GM13976 (cell line): ENCODE data around the gene ASB4.

ENCODE experiments used
- DNase-seq: peaks from one replicate; pipeline ENCODE4 v3.0.0; 2012; ENCODE audit warnings: low spot score
- in situ Hi-C: fragments of 300-500 bp; cut with MboI; formaldehyde crosslinking; loops from one replicate; pipeline ENCODE4 v1.12.0; 2022; ENCODE audit warnings: low sequenced_read_pairs, mixed read lengths, inconsistent platforms; ENCODE audit not compliant: unreplicated experiment
- TF ChIP-seq, protein P1 (sequence below): IDR thresholded peaks from 2 replicates; pipeline ENCODE4 v1.5.1; 2012; ENCODE audit warnings: borderline replicate concordance, mild to moderate bottlenecking; ENCODE audit not compliant: insufficient read depth; ENCODE audit errors: extremely low read depth, missing control alignments, control extremely low read depth

The ASB4 gene

GRCh38 chr7:95525503-95525902 lies 39.8 kb downstream of the ASB4 start:
- DNase-seq: no peak
- in situ Hi-C loops: no loop called here
- TF ChIP-seq, protein P1, sequence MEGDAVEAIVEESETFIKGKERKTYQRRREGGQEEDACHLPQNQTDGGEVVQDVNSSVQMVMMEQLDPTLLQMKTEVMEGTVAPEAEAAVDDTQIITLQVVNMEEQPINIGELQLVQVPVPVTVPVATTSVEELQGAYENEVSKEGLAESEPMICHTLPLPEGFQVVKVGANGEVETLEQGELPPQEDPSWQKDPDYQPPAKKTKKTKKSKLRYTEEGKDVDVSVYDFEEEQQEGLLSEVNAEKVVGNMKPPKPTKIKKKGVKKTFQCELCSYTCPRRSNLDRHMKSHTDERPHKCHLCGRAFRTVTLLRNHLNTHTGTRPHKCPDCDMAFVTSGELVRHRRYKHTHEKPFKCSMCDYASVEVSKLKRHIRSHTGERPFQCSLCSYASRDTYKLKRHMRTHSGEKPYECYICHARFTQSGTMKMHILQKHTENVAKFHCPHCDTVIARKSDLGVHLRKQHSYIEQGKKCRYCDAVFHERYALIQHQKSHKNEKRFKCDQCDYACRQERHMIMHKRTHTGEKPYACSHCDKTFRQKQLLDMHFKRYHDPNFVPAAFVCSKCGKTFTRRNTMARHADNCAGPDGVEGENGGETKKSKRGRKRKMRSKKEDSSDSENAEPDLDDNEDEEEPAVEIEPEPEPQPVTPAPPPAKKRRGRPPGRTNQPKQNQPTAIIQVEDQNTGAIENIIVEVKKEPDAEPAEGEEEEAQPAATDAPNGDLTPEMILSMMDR: no peak

DNA sequence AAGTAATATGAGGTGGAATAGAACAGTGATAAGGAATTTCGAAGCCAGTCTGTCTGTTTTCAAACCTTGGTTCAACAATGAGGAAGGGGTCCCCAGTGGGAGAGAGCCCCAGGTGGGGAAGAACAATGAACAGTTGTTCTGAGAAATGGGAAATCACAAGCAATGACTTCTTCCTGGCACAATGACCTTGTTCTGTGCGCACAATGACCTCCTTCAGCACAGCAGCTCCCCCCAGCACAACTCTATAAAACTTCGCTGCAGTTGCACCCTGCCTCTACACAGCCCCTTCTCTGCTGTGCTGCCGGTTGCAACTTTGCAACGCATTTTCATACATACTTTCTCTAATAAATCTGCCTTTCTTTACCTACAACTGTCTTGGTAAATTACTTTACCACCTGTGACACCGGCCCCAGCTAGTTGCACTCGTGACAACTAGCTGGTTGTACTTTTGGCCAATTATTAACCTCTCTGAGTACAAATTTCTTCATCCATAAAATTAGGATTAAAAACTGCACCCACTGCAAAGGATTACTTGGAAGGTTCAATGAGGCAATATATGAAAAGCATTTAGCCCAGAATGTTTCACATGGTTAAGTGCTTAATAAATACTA lies 40.5 kb downstream of the ASB4 start:
- in situ Hi-C loops: no loop called here
- TF ChIP-seq, protein P1: no peak
- no peak for DNase-seq

DNA sequence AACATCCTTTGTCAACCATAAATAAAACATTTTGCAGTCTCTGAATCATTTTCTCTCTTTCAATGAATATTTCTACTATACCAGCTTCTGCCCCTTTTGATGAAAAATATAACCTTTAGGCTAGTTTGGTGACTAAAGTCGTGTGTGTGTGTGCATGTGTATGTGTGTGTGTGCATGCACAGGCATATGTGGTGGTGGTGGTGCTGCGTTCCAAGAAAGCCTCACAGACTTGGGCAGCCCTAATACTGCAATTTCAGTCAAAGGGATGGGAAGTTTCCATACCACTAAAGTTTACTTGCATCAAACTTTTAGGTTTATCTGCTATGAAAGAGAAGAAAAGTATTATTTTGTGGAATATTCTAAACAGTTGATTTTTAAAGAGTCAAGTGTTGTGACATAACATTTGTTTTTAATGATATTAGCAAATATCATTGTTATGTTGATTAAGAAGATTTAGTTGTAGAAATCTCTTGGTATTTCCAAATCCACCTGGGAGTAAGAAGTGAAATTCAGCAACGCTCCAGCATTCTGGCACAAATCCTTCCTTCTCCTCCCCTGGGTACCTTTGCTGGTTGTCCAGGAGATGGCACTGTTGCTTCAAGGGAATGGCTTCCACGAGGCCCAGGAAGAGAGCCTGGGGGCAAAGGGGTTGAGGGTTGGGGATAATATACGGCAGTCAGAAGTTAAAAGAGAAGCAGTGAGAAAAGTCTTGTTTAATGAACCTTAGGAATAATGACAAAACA lies 41.5 kb downstream of the ASB4 start:
- TF ChIP-seq, protein P1: peak; percentile 65
- in situ Hi-C loops: no loop called here
- DNase-seq: peak; percentile 57

GRCh38 chr7:95527776-95528250 lies 42.1 kb downstream of the ASB4 start:
- DNase-seq: no peak
- TF ChIP-seq, protein P1: no peak
- in situ Hi-C loops: no loop called here

- TF ChIP-seq, protein P1: no peak
- no peak for DNase-seq
- in situ Hi-C loops: no loop called here
Measured at GRCh38 chr7:95529701-95530100, 44.0 kb downstream of the ASB4 start.

DNA sequence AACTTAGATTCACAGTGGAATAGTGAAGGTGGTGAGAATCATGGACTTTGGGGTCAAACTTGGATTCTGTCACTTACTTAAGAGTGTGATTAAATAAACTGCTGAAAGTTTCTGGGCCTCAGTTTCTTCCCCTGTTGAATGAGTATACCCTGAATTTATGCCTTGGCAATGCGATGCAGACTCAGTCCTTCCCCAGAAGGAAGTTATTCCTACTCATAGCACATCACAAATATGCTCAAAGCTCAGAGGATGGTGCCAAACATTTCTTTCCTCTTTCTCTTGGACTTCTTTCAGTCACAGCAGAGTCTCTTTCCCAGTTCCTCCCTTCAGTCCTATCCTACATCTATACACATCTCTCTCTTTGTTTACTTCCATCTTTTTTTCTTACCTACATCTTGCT lies 45.1 kb downstream of the ASB4 start:
- in situ Hi-C loops: no loop called here
- TF ChIP-seq, protein P1: no peak
- DNase-seq: no peak
